IMR-90 (cell line): ENCODE results near the gene IL20.

ENCODE experiments used
- BHLHE40 ChIP-seq: fragments of 150-350 bp; IDR thresholded peaks from 2 replicates; pipeline ENCODE4 v1.6.1; 2016; ENCODE audit warnings: mild to moderate bottlenecking, low read depth, low read length
- CEBPB ChIP-seq: IDR thresholded peaks from 2 replicates; pipeline ENCODE4 v1.6.1; 2012; ENCODE audit warnings: low read depth, low read length, improper control_type of control experiment
- CHD1 ChIP-seq: IDR thresholded peaks from 2 replicates; pipeline ENCODE4 v1.6.1; 2012; ENCODE audit warnings: low read depth, low read length, improper control_type of control experiment
- CTCF ChIP-seq: conservative IDR thresholded peaks from 2 replicates; pipeline ENCODE4 v1.5.1; 2012; ENCODE audit warnings: mild to moderate bottlenecking, low read depth, low read length, improper control_type of control experiment
- FOS ChIP-seq: fragments of 150-350 bp; IDR thresholded peaks from 2 replicates; pipeline ENCODE4 v1.6.1; 2016; ENCODE audit warnings: low read depth, low read length
- MAZ ChIP-seq: IDR thresholded peaks from 2 replicates; pipeline ENCODE4 v1.6.1; 2012; ENCODE audit warnings: low read depth, mild to moderate bottlenecking, low read length, improper control_type of control experiment, moderate library complexity, borderline replicate concordance
- MXI1 ChIP-seq: IDR thresholded peaks from 2 replicates; pipeline ENCODE4 v1.6.1; 2012; ENCODE audit warnings: low read depth, mild to moderate bottlenecking, low read length, moderate library complexity, borderline replicate concordance
- NFE2L2 ChIP-seq: fragments of 150-350 bp; IDR thresholded peaks from 2 replicates; pipeline ENCODE4 v1.6.1; 2016; ENCODE audit warnings: low read depth, mild to moderate bottlenecking, low read length
- POLR2A ChIP-seq: IDR thresholded peaks from 2 replicates; pipeline ENCODE4 v1.6.1; 2012; ENCODE audit warnings: mild to moderate bottlenecking, low read depth, low read length
- RAD21 ChIP-seq: IDR thresholded peaks from 2 replicates; pipeline ENCODE4 v1.6.1; 2012; ENCODE audit warnings: low read length, improper control_type of control experiment
- RCOR1 ChIP-seq: IDR thresholded peaks from 2 replicates; pipeline ENCODE4 v1.6.1; 2012; ENCODE audit warnings: mild to moderate bottlenecking, low read length, improper control_type of control experiment; ENCODE audit not compliant: insufficient replicate concordance
- RFX5 ChIP-seq: IDR thresholded peaks from 2 replicates; pipeline ENCODE4 v1.8.0; 2012; ENCODE audit warnings: low read depth, mild to moderate bottlenecking, low read length, moderate library complexity
- USF2 ChIP-seq: fragments of 150-350 bp; IDR thresholded peaks from 2 replicates; pipeline ENCODE4 v1.6.1; 2017; ENCODE audit warnings: mild to moderate bottlenecking, antibody characterized with exemption, low read length, low read depth
- TF ChIP-seq, protein P1 (sequence below): fragments of 150-350 bp; IDR thresholded peaks from 2 replicates; pipeline ENCODE4 v1.6.1; 2016; ENCODE audit warnings: low read depth, mild to moderate bottlenecking, low read length, moderate library complexity, borderline replicate concordance

DNA sequence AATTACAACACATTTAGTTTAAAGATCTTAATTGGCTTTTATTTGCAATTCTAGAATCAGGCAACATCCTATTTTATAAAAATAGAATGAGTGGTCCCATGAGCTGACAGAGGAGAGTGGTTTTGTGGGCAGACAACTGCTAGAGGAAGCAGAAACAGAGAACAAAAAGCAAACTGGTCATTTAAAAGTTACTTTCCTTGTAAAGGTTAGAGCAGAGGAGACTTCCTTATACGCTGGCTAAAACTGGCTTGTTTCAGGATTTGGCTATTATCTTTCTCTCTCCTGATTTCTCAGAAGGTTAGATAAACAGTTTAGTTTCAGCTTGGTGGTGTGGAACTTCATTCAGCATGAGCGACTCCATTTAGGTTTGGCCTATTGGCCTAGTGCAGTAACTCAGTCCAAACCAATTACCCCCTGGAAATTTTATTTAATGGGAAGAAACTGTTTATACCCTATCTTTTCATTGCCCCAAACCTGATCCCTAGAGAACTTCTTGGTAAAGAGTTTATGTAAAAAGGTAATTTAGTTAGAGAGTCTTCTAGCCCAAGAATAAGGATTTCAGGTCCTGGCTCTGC lies 32.2 kb upstream of the IL20 start:
- TF ChIP-seq NFE2L2 (no peak), CTCF (no peak), POLR2A (no peak), RFX5 (no peak), MAZ (no peak), RCOR1 (no peak), RAD21 (no peak), USF2 (no peak), MXI1 (no peak), CEBPB (no peak), FOS (no peak), CHD1 (no peak), BHLHE40 (no peak)
- TF ChIP-seq, protein P1, sequence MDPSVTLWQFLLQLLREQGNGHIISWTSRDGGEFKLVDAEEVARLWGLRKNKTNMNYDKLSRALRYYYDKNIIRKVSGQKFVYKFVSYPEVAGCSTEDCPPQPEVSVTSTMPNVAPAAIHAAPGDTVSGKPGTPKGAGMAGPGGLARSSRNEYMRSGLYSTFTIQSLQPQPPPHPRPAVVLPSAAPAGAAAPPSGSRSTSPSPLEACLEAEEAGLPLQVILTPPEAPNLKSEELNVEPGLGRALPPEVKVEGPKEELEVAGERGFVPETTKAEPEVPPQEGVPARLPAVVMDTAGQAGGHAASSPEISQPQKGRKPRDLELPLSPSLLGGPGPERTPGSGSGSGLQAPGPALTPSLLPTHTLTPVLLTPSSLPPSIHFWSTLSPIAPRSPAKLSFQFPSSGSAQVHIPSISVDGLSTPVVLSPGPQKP, result no peak
